ENCODE measurements around the gene TBR1. TPM values are rescaled to one million over a fixed set of nuclear protein-coding genes. Genes with fewer than 3 reads are reported as not detected.

TBR1 gene
- total RNA-seq, 6 experiments from 2014 or later, result not detected

- Histone ChIP-seq H3K4me1 (no peaks in the 10 kb centered on the region), H3K36me3 (no peaks in the 10 kb centered on the region), H3K9me3 (no peaks in the 10 kb centered on the region), H3K4me3 (no peak overlapping the region), H3K27me3 (no peaks in the 10 kb centered on the region), H3K27ac (no peak overlapping the region)
- intact Hi-C loops (cut with DNase I), result no loop called here
- no peak for TF ChIP-seq POLR2A (IDR thresholded peaks at IDR 0.05)
- TF ChIP-seq CTCF (IDR thresholded peaks at IDR 0.05), result no peak
- DNase-seq (no peak), ATAC-seq (no peak)
- WGBS (ENCODE audit: insufficient coverage, low coverage, low lambda C conversion rate, missing lambda C conversion rate), result 91% methylated on average over 2 of the region's 2 CpGs
Measured at GRCh38 chr2:161407597-161407996, 8.5 kb upstream of the TBR1 start.

- TF ChIP-seq CTCF (IDR thresholded peaks at IDR 0.05), result no peak
- TF ChIP-seq POLR2A (IDR thresholded peaks at IDR 0.05), result no peak
- Histone ChIP-seq H3K4me3 (no peak overlapping the region), H3K4me1 (peaks cover 0 to 4% (median 1%) of the 10 kb centered on the region in 4 donors), H3K9me3 (no peaks in the 10 kb centered on the region), H3K27ac (no peak overlapping the region), H3K27me3 (no peaks in the 10 kb centered on the region), H3K36me3 (no peaks in the 10 kb centered on the region)
- intact Hi-C loops (cut with DNase I), result no loop called here
- no peak for DNase-seq
- WGBS (ENCODE audit: insufficient coverage, low coverage, low lambda C conversion rate, missing lambda C conversion rate), result 100% methylated on average over 1 of the region's 1 CpG
- ATAC-seq, result no peak
Measured at GRCh38 chr2:161409308-161409907, 6.7 kb upstream of the TBR1 start.

GRCh38 chr2:161412346-161412745 lies 3.8 kb upstream of the TBR1 start:
- Histone ChIP-seq H3K9me3 (no peaks in the 10 kb centered on the region), H3K27me3 (peaks cover 3 to 8% of the 10 kb centered on the region in 2 donors), H3K4me1 (peaks cover 0 to 22% (median 5%) of the 10 kb centered on the region in 4 donors), H3K27ac (no peak overlapping the region), H3K4me3 (no peak overlapping the region), H3K36me3 (no peaks in the 10 kb centered on the region)
- TF ChIP-seq CTCF (IDR thresholded peaks at IDR 0.05), result no peak
- no peak for TF ChIP-seq POLR2A (IDR thresholded peaks at IDR 0.05)
- ATAC-seq (no peak), DNase-seq (no peak)
- intact Hi-C loops (cut with DNase I), result no loop called here

GRCh38 chr2:161414042-161415033 lies 1.8 kb upstream of the TBR1 start:
- DNase-seq (peak in 1 of 3 donors; percentile 45), ATAC-seq (peak; percentile 78 to 82 (median 80))
- no peaks in the 10 kb centered on the region for H3K9me3 ChIP-seq
- peaks cover 3 to 17% of the 10 kb centered on the region in 2 donors for H3K27me3 ChIP-seq
- WGBS (ENCODE audit: insufficient coverage, low coverage, low lambda C conversion rate, missing lambda C conversion rate), result 18% methylated on average over 8 of the region's 69 CpGs
- TF ChIP-seq POLR2A (IDR thresholded peaks at IDR 0.05), result no peak
- TF ChIP-seq CTCF (IDR thresholded peaks at IDR 0.05), result no peak
- H3K27ac ChIP-seq, result no peak overlapping the region
- H3K4me3 ChIP-seq, result peak overlapping the region; percentile 29 to 39 (median 37)
- H3K36me3 ChIP-seq, result no peaks in the 10 kb centered on the region
- intact Hi-C loops (cut with DNase I), result no loop called here
- H3K4me1 ChIP-seq, result peaks cover 0 to 34% (median 5%) of the 10 kb centered on the region in 4 donors

Data from right lobe of liver (tissue), 6 donors.